DLD1 (cell line): ENCODE measurements around the gene GBX1.

Source experiments
- in situ Hi-C: cut with HindIII; loops from 2 replicates; pipeline ENCODE4 v1.10.0; 2017; ENCODE audit warnings: low sequenced_read_pairs

GBX1 gene

DNA sequence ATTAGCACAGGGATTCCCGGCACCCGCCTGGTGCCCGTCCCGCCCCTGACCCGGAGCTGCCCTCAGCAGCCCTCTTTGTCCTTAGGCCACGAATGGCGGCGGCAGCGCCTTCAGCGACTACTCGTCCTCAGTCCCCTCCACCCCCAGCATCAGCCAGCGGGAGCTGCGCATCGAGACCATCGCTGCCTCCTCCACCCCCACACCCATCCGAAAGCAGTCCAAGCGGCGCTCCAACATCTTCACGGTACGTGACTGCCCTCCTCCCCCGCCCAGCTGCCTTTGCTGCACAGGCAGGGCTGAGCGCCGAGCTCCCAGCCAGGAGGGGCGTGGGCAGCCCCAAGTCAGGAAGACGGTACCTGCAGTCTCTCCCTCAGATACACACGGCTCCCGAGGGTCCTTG, 47.6 kb downstream of the GBX1 start:
- in situ Hi-C loops: no loop called here

DNA sequence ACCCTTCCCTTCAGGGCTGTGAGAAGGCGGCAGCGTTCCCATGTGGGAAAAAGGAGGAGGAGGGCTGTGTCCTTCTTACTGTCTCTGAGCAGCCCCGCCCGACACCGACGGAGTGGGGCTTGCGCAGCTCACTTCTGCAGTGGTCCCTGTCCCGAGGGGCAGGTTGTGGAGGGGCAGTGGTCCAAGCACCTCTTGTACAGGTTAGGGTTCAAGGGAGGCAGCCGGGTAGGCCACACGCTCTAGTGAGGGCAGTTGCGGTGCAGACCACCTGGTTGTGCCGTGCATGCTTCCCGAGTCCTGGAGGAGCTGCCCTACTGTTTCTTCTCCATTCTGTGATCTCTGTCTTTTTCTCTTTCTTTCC, 48.5 kb downstream of the GBX1 start:
- in situ Hi-C loops: no loop called here

DNA sequence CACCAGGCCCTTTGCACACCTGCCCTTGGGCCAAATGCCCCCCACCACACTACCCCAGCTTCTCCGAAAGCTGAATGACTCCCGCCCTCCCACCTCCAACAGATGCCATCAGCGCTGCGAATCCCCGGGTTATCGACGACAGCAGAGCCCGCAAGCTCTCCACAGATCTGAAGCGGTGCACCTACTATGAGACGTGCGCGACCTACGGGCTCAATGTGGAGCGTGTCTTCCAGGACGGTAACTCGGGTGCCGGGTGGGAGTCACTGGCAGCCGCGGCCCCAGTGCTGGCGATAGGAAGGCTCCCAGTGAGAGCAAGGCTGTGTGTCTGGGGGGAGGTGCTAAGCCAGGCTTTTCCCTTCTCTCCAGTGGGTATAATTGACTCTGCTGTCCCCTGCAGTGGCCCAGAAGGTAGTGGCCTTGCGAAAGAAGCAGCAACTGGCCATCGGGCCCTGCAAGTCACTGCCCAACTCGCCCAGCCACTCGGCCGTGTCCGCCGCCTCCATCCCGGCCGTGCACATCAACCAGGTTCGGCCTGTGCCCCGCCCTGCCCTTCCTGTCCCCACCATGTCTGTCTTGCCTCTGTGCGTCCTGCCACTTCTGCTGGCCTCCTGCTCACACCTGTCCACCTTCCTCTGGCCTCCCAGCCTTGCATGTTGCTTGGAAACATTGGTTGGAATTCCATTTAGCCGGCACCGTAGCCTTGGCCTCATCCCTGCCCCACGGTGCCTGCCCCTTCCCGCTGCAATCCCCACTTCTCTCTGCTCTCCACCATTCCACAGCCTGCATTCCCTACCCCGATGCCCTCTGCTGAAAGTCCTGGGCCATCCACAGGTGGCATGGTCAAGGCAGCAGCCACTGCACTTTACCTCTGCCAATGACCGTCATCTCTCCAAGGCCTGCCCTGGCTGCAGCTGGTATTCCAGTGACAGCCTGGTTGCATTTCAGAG, 49.1 kb downstream of the GBX1 start:
- in situ Hi-C loops: no loop called here

DNA sequence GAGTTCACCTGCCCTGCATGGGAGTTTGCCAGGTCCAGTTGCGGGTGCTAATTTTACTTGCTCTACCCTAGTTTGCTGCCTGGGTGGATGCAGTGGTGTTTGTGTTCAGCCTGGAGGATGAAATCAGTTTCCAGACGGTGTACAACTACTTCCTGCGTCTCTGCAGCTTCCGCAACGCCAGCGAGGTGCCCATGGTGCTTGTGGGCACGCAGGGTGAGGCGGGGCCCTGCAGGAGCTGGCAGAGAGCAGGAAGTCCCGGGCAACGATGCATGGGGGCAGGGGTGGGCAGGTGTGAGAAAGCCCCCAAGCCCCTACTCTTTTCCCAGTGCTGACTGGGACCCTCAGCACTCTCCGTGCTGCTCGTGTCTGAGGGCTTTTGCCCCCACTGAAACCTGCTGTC, 49.9 kb downstream of the GBX1 start:
- in situ Hi-C loops: no loop called here

DNA sequence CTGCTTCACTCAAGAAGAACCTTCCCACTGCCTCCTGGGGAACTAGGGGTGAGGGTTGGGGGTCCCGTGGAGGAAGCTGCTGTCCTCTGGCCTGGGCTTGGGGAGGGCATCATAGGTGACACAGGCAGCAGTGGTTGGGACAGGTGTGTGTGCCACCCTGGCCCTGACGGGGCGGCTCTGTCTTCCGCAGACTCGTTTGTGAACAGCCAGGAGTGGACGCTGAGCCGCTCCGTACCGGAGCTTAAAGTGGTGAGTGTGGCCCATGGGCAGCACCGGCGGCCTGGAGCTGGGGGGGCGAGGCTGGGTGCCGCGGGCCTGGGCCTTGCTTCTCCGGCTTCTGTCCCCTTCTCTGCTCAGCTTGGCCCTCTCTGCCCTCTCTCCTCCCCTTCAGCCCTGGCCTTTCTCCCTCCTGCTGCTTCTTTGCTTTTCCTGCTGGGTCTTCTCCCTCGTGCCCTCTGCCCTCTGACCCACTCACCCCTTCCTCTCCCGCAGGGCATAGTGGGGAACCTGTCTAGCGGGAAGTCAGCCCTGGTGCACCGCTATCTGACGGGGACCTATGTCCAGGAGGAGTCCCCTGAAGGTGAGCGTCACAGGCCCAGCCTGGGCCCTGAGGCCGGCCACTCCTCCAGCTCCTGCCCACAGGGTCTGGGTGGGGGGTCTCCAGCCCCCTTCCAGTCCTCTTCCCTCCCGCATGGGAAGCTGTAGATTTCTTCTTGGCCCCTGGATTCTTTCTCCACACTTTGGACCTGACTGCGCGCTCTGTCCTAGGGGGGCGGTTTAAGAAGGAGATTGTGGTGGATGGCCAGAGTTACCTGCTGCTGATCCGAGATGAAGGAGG, 50.7 kb downstream of the GBX1 start:
- in situ Hi-C loops: no loop called here

DNA sequence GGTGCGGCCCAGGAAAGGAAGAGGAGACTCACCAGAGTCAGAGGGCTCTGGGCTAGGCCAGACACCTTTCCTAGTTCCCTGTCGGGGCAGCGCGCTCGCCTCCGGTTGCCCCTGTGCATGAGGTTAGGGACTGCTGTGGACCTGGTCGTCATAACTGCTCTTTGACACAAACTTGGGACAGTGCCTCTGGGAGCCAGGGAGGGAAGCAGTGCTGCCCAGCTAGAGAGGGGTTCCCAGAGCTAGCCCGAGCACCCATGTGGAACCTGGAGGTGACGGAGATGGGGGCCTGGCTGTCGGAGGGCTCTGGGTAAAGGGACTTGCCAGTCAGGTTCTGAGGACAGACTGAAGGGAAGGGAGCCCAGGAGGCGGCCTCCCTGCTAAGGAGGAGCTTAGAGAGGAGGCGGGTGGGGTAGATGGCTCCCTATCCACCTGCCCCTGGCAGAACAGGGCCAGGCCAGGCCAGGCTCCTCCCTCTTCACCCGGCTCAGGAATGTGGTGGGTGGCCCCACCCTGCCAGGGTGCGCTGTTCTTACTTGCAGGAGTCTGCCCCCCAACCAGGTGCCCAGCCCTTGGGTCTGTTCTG, 51.6 kb downstream of the GBX1 start:
- in situ Hi-C loops: no loop called here

DNA sequence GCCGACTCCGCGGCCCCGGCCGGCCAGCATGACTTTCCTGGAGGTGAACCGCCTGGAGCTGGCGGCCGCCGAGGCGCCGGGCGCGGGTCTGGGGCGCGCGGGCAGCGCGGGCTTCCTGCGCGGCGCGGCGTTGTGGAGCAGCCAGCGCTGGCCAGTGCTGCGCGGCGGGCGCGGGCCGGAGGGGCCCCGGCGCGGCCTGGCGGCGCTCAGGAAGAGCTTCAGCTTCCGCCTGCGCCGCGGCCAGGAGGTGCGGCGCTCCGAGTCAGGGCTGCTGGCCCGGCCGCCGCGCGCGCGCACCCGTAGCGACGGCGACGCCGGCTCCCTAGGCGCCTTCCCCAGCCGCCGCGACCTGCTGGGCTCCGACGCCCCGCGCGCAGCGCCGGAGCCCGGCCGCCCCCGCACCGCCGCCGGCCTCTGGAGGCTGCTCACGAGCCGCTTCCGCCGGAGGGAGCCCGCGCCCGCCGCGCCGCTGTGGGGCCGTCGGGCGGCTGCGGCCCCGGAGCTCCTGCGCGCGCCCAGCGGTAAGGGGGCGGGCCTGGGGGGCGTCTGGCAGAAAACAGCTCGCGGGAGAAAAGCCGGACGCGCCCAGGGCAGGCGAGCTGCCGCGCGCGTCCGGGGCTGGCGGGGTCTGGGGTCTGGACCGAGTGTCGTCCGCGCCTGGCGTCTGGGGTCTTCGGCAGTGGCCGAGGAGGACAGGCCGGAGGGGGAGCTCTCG, 52.2 kb downstream of the GBX1 start:
- in situ Hi-C loops: no loop called here

DNA sequence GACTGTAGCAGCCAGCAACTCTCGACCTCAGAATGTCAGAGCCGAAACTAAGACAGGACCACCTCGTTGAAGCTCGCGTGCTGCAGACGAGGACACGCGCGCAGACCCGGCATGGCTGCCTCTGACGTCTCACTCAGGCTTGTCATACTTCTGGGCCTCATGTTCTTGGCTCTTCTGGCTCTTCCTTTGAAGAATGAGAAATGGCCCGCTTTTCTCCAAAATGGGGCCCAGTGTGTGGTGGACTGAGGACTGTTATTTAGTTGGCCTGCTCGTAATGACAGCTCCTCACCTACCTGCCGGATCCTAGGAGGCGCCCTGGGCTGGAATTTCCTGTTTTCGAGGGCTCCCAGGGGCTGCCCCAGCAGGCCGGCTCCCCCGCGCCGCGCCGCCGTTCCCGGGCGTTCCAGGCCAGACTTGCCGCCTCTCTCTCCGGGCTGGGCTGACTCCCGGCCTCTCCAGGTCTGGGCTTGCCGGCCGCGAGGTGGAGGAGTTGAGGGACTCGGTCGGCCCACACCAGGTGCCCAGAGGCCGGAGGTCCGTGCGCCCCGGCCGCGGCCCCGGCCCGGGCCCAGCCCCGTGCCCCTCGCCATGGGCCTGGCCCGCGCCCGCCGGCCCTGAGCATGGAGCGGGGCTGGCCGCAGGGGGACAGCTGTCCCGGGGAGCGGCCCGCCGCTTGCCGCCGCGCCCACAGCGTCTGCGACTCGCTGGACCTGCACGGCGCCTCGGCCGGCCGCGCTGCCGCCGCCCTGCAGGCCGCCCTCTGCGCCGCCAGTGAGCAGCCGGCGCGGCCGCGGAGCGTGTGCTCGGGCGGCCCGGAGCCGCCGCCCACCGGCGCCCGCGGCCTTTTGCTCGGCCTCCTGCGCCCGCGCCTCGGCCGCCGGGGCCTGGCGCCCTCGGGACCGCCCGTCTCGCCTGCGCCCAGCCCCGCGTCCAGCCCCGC, 53.1 kb downstream of the GBX1 start:
- in situ Hi-C loops: no loop called here

DNA sequence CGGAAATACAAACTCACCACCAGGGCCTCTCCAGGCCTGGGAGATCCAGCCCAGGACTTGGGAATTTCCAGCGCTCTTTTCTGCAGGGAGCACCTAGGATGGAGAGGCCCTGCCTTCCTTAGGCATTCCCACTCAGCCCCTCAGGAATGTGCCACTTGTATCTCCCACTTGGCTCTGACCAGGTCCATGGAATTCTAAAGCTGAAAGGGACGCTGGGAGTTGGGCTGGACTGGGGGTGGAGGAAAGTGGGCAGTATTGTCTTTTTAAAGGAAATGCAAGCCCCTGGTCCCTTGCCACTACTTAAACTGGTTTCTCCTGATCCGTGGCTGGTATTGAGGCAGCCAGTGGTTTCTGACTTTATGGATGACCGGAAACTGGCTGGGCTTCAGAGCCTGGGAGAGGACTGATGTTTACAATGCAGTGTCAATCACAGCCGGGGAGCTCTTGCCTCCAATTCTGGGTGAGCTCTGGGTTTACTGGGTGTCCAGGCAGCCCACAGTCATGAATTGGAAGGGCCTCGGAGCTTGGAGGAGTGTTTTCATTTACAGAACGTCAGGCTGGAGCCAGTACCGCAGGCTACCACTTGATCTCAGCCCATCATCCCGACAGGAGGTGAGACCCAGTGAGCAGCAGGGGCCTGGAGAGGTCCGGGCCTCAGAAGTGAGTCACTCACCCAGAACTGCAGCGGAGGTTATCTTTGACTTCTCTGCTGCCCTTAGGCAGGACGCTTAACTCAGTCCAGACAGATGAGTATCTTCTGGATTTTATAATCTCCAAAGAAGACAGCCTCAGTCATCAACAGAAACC, 53.9 kb downstream of the GBX1 start:
- in situ Hi-C loops: no loop called here

DNA sequence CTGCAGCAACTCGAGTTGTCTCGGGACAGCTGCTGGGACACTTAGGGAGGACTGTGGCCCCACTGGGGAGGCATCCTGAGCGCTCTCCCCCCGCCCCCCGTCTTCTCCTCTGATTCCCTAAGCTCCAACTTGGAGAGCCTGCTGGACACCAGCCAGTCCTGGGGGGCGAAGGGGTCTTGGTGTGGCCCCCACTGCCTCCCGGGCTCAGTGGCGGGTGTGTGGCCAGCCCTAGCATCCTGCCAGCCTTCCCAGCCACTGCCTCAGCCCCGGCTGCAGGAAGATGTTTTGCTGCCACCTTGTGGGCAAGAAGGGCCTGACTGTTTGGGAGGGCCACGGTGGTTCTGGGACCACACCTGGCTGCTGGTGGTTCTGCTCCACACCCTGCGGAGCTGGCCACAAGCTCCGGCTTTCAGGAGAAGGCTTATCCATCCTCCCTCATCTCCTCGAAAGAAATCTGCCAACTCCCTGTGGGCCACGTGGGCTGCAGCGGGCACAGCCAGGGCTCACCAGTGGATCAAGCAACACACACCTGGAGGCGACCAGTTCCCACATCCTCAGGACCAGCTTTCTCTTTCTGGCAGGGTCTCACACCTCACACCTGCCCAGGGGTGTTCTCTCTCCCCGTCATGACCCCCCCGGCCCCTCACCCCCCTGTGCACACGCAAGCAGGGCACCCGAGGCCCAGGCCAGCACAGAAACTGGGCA, 56.4 kb downstream of the GBX1 start:
- in situ Hi-C loops: no loop called here

DNA sequence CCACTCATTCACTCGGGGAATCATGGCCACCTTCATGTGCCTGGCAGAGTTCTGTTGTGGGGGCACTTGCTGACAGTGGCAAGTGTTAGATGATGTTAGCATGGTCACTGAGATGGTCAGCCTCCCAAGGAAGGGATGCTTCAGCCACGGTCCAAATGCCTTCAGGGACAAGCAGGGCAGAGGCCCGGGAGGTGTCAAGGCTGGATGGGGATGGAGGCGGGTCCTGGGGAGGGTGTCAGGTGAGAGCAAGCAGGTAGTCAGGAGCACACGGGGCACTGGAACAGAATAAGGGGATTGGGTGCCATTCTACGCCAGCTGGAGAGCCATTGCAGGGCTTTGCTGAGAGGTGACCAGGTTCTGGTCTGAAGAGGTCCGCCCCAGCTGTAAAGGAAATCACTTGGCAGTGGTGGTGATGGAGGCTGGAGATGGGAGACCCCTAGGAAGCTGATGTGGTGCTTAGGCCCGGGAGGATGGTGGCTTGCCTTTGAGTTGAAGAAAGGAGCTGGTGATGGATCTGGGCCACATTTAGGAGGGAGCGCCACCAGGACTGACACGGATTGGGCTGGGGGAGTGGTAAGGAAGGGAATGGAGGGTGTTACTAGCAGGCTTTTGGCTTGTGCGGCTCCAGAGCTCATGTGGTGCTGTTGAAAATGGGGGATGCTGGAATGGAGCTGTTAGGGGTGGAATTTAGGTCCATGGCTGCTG, 57.1 kb downstream of the GBX1 start:
- in situ Hi-C loops: no loop called here

DNA sequence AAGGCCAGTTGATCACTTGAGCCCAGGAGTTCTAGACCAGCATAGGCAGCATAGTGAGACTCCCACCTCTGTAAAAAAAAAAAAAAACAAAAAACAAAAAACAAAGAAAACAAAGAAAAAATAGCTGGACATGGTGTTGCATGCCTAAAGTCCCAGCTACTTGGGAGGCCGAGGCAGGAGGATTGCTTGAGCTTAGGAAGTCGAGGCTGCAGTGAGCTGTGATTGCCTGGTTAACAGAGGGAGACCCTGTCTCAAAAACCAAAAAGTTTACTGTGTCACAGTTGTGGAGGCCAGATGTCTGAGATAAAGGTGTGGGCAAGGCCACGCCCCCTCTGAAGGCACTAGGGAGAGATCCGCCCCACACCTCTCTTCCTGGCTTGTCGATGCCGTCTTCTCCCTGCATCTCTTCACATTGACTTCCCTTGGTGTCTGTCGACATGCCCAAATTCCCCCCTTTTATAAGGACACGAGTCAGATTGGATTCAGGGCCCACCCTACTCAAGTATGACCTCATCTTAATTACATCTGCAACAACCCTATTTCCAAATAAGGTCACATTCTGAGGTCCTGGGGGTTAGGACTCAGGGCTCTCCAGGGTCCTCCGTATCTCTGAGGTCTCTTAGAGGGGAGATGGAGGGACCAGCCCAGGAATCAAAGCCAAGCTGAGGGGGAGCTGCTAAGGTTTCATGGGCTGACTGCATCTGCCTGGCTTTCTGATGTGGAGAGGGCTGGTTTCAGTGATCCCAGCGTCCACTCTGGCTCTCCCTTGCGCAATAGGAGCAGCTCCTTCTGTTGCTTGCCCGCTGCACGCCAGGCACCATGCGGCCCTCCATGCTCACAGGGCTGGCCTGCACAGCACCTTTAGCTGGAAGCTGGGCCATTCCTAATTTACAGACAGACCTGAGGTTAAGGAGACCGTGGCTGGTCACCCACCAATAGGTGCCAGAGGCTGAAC, 58.1 kb downstream of the GBX1 start:
- in situ Hi-C loops: no loop called here

DNA sequence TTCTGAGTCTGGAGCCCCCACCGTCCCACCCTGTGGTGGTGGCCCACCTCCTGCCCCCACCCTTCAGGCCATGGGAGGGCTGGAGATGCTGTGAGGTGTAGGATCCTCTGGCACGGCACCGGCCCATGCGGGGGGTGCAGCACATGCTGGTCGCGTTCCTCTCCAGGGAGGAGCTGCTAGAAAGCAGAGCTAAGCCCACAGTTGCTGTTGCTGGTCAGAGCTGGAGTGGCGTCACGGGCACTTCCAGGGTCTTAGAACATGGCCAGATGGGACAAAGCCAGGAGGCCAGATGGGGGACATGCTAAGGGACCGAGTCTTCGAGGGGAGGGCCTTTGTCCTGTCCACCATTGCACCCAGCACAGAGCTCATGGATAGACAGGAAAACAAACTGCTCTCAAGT, 59.6 kb downstream of the GBX1 start:
- in situ Hi-C loops: no loop called here

DNA sequence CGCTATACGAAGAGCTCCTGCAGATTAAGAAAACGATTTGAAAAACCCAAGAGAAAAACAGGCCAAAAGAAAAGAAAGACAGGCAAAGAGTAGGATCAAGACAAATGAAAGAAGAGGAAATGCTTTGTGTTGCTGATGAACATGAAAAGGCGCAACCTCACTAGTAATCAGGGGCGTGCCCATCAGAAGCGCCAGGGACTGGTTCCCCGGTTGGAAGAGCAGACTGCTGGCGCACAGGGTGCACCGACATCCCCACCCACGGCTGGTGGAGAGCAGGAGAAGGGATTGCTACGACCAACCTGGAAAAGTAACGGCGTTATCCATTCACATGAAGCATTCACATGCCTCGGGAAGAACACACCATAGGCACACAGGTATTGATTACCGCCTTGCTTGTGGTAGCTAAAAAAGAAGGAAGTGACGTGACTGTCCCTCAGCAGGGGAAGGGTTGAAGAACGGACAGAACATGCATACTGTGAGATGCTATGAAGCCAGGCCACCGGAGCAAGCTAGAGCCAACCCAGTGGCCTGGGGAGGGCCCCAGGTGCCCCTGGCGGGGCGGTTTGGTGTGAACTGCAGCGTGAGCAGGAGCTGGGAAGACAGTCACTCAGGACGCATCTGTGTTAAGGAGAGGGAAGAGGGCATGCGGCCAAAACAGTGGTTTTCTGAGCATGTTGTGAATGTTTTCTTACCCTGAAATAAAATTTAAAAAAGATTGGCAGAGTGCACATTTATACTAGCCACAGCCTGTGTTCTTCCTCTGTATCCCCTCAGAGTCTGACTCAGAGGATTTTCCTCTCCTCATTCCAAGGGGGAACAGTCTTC, 62.9 kb downstream of the GBX1 start:
- in situ Hi-C loops: no loop called here

DNA sequence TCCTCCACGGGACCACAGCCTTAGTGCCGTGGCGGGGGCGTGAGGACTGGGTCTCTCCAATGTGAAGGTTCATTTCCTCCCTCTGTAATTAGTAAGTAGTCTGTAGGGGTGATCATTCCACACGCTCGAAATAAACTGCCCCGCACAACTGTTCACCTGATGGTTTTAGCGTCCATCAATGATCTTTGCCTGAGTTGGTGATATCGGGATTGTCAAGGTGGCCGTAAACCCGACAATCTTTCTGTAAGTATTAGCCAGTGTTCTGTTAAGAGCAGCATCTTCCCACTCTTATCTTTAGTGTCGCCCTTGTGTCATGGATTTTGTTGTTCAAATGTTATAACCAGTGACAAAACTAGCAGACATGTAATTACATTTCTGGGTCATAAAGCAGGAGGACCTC, 63.5 kb downstream of the GBX1 start:
- in situ Hi-C loops: no loop called here

DNA sequence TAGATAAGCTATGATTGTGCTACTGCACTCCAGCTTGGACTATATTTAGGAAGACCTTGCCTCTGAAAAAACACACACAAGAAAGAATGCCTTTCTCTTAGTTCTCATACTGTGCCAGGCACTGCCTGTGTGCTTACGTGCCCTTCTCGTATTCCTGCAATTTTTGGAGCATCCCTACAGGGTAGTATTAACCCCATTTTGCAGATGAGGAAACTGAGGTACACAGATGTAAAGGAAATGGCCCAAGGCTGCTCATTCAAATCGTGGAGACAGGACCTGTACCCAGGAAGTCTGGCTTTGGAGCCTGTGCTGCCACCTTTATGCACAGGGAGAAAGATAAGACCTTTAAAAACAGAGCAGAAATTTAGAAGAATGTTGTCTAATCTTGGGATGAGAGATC, 64.5 kb downstream of the GBX1 start:
- in situ Hi-C loops: no loop called here
